ENCODE data around the gene ZSCAN1. TPM values are rescaled to one million over a fixed set of nuclear protein-coding genes. Genes with fewer than 3 reads are reported as not detected.
A peak's percentile ranks its signal among the peaks of the same experiment; 100 is the strongest.

ZSCAN1 gene
- polyA plus RNA-seq, 1 donor = 0.73 TPM

DNA sequence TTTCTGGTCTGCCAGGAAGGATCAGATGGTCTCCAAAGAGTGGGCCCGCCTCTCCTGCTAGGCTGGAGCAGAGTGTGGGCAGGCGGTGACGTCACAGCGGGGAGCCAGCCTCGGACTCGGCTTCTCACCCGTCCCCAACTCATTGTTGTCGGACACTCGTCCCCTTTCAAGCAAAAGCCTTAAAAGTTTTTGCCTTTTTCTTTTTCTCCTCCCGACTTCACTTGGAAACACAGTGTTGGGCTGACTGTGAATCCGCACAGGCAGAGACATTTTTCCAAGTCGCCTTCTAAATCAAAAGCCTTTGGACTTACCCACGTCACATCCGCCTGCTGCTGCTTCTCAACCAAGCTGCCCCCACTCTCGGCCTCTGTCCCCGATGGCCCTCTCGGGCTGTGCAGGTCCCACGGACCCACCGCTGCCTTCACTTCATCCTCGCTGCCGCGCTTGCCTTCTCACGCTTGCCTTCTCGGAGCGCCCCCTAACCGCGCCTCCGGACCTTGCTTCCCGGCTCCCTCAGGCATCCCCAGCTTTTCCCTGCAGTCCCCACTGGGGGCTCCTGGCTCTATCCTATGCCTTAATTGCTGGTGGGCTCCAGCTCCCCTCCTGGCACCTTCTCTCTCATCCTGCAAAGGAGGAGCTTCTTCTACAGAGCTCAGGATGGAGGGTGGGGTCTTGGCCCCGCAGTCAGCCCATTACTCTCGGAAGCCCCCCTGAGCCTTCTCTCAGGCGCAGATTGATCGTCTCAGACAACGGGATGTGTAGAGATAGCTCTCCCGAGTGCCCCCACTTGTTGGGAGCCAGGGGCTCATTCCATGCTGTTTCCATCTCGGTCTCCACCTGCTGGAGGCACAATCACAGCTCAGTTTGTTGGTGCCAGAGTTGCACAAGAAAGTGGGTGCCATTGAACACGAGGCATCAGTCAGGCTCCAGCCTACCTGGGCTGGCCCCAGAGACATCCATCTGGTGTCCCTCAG is 21.4 kb downstream of the ZSCAN1 start:
- peak overlapping the region; percentile 24 for H3K27ac ChIP-seq (ENCODE audit: low read length)
- H3K4me3 ChIP-seq (ENCODE audit: low read length) = peak overlapping the region; percentile 35
- peaks cover 45% of the 10 kb centered on the region for H3K9me3 ChIP-seq (ENCODE audit: control insufficient read depth, low read depth, low read length)

GRCh38 chr19:58056261-58056660 is 22.4 kb downstream of the ZSCAN1 start:
- H3K9me3 ChIP-seq (ENCODE audit: control insufficient read depth, low read depth, low read length) = peaks cover 44% of the 10 kb centered on the region
- no CpG with 5 or more reads among the region's 8 CpGs for WGBS (ENCODE audit: insufficient coverage, low lambda C conversion rate)

More for the DNA sequence above, 21.4 kb downstream of the ZSCAN1 start:
- no peaks in the 10 kb centered on the region for H3K36me3 ChIP-seq (ENCODE audit: control insufficient read depth, insufficient read depth, low read length)
- H3K4me1 ChIP-seq (ENCODE audit: control insufficient read depth, insufficient read depth, low read length) = peaks cover 6% of the 10 kb centered on the region
- DNase-seq = peak; percentile 48 to 63
- WGBS (ENCODE audit: insufficient coverage, low lambda C conversion rate) = 19% methylated on average over 3 of the region's 37 CpGs
- H3K27me3 ChIP-seq (ENCODE audit: control insufficient read depth, insufficient read depth, low read length) = no peaks in the 10 kb centered on the region

DNA sequence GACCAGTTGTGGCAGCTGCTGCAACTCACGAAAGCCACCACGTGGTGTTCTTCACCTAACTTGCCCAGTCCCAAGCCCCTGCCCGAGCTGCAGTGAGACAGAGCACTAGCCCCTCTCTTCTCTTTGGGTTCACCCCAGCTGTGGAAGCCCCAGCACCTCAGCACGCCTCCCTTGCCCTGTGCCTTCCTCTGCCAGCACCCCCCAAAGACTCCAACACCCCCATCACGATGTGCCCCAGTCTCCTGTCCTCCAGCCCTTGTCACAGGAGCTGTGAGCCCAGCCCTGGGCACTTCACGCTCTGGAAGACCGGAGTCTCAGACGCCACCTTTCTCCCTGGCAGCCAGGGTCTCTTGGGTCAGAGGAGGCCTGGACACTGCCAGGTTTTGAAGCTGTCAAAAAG is 23.0 kb downstream of the ZSCAN1 start:
- H3K4me1 ChIP-seq (ENCODE audit: control insufficient read depth, insufficient read depth, low read length) = peaks cover 7% of the 10 kb centered on the region
- peaks cover 43% of the 10 kb centered on the region for H3K9me3 ChIP-seq (ENCODE audit: control insufficient read depth, low read depth, low read length)
- no peaks in the 10 kb centered on the region for H3K27me3 ChIP-seq (ENCODE audit: control insufficient read depth, insufficient read depth, low read length)
- H3K27ac ChIP-seq (ENCODE audit: low read length) = no peak overlapping the region
- WGBS (ENCODE audit: insufficient coverage, low lambda C conversion rate) = no CpG with 5 or more reads among the region's 8 CpGs
- no peak for DNase-seq
- no peaks in the 10 kb centered on the region for H3K36me3 ChIP-seq (ENCODE audit: control insufficient read depth, insufficient read depth, low read length)
- no peak overlapping the region for H3K4me3 ChIP-seq (ENCODE audit: low read length)

More at GRCh38 chr19:58056261-58056660, 22.4 kb downstream of the ZSCAN1 start:
- DNase-seq = no peak
- Histone ChIP-seq H3K4me3 (ENCODE audit: low read length) (no peak overlapping the region), H3K36me3 (ENCODE audit: control insufficient read depth, insufficient read depth, low read length) (no peaks in the 10 kb centered on the region), H3K27ac (ENCODE audit: low read length) (no peak overlapping the region), H3K4me1 (ENCODE audit: control insufficient read depth, insufficient read depth, low read length) (peaks cover 7% of the 10 kb centered on the region), H3K27me3 (ENCODE audit: control insufficient read depth, insufficient read depth, low read length) (no peaks in the 10 kb centered on the region)

GRCh38 chr19:58058467-58058866 is 24.6 kb downstream of the ZSCAN1 start:
- no CpG with 5 or more reads among the region's 13 CpGs for WGBS (ENCODE audit: insufficient coverage, low lambda C conversion rate)
- peaks cover 38% of the 10 kb centered on the region for H3K9me3 ChIP-seq (ENCODE audit: control insufficient read depth, low read depth, low read length)
- peak overlapping the region; percentile 71 for H3K4me3 ChIP-seq (ENCODE audit: low read length)

DNA sequence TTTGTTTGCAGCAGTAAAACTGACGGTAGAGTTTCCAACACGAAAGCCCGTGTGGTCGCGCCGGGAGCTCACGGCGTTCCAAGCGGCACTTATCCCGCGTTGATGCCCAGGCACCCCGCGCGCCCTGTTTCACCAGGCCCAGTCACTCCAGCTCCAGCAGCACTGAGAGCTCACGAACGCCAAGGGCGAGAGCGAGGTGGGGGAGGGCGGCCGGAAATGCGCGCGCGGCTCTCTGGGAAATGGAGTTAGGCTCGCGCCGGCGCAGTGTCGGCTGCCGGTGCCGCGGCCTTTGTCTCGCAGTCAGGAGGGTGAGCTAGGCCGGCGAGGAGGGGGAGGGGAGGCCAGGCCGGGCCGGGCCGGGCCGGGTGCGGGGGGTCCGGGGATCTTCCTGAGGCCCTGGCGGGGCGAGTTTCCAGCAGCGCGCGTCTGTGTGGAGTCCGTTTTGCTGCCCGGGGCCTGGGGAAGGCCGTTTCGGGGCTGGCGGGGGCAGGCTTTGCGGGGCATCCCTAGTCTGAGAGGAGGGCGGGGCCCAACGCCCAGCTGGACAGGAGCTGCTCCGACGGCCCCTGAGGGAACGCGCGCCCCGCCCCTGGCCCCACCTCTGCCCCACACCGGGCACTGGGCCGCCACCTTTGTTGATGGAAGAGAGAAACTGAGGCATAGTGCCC is 25.3 kb downstream of the ZSCAN1 start, which contains the start of gene ZNF135:
Gene ZNF135, plus strand, starts transcription at position 280 of the 668 bp plus-strand sequence. CDS start 721 bp downstream, outside the sequence.
- peak; percentile 91 to 96 for DNase-seq
- Histone ChIP-seq H3K4me3 (ENCODE audit: low read length) (peak within 1 kb of the TSS; percentile 71), H3K4me1 (ENCODE audit: control insufficient read depth, insufficient read depth, low read length) (peaks cover 7% of the 10 kb centered on the region), H3K27ac (ENCODE audit: low read length) (peak within 1 kb of the TSS; percentile 79), H3K9me3 (ENCODE audit: control insufficient read depth, low read depth, low read length) (peaks cover 35% of the 10 kb centered on the region), H3K27me3 (ENCODE audit: control insufficient read depth, insufficient read depth, low read length) (no peaks in the 10 kb centered on the region), H3K36me3 (ENCODE audit: control insufficient read depth, insufficient read depth, low read length) (peaks cover 11% of the 10 kb centered on the region)
- WGBS (ENCODE audit: insufficient coverage, low lambda C conversion rate) = no CpG with 5 or more reads among the region's 62 CpGs

More at GRCh38 chr19:58058467-58058866, 24.6 kb downstream of the ZSCAN1 start:
- peak overlapping the region; percentile 79 for H3K27ac ChIP-seq (ENCODE audit: low read length)
- DNase-seq = no peak
- H3K27me3 ChIP-seq (ENCODE audit: control insufficient read depth, insufficient read depth, low read length) = no peaks in the 10 kb centered on the region
- peaks cover 5% of the 10 kb centered on the region for H3K36me3 ChIP-seq (ENCODE audit: control insufficient read depth, insufficient read depth, low read length)
- peaks cover 7% of the 10 kb centered on the region for H3K4me1 ChIP-seq (ENCODE audit: control insufficient read depth, insufficient read depth, low read length)

GRCh38 chr19:58059671-58060078 is 25.9 kb downstream of the ZSCAN1 start:
- H3K36me3 ChIP-seq (ENCODE audit: control insufficient read depth, insufficient read depth, low read length) = peaks cover 13% of the 10 kb centered on the region
- H3K27me3 ChIP-seq (ENCODE audit: control insufficient read depth, insufficient read depth, low read length) = no peaks in the 10 kb centered on the region
- peak overlapping the region; percentile 76 for H3K27ac ChIP-seq (ENCODE audit: low read length)
- no CpG with 5 or more reads among the region's 28 CpGs for WGBS (ENCODE audit: insufficient coverage, low lambda C conversion rate)
- DNase-seq = no peak
- peaks cover 33% of the 10 kb centered on the region for H3K9me3 ChIP-seq (ENCODE audit: control insufficient read depth, low read depth, low read length)
- peaks cover 7% of the 10 kb centered on the region for H3K4me1 ChIP-seq (ENCODE audit: control insufficient read depth, insufficient read depth, low read length)
- peak overlapping the region; percentile 71 for H3K4me3 ChIP-seq (ENCODE audit: low read length)

DNA sequence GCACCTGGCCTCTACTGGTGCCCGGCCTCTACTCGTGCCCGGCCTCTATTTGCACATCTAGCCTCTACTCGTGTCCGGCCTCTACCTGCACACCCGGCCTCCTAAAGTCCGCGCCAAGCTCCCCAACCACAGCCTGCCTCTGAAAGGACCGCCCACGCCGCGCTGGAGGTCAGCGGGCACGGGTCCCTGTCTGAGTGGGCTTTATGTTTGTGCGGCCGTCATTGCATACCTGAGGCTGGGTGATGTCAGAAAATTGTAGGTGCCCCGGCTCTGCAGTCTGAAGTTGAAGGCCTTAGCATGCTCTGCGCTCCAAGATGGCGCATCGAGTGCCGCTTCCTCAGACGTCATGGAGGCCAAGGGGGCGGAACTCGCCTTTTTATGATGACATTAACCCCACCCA is 26.4 kb downstream of the ZSCAN1 start:
- WGBS (ENCODE audit: insufficient coverage, low lambda C conversion rate) = no CpG with 5 or more reads among the region's 24 CpGs
- H3K4me1 ChIP-seq (ENCODE audit: control insufficient read depth, insufficient read depth, low read length) = peaks cover 7% of the 10 kb centered on the region
- DNase-seq = no peak
- no peak overlapping the region for H3K27ac ChIP-seq (ENCODE audit: low read length)
- no peaks in the 10 kb centered on the region for H3K27me3 ChIP-seq (ENCODE audit: control insufficient read depth, insufficient read depth, low read length)
- H3K9me3 ChIP-seq (ENCODE audit: control insufficient read depth, low read depth, low read length) = peaks cover 35% of the 10 kb centered on the region
- peak overlapping the region; percentile 71 for H3K4me3 ChIP-seq (ENCODE audit: low read length)
- H3K36me3 ChIP-seq (ENCODE audit: control insufficient read depth, insufficient read depth, low read length) = peaks cover 14% of the 10 kb centered on the region

GRCh38 chr19:58063712-58064111 is 29.9 kb downstream of the ZSCAN1 start:
- Histone ChIP-seq H3K36me3 (ENCODE audit: control insufficient read depth, insufficient read depth, low read length) (peaks cover 39% of the 10 kb centered on the region), H3K4me3 (ENCODE audit: low read length) (no peak overlapping the region), H3K27ac (ENCODE audit: low read length) (no peak overlapping the region), H3K27me3 (ENCODE audit: control insufficient read depth, insufficient read depth, low read length) (no peaks in the 10 kb centered on the region), H3K9me3 (ENCODE audit: control insufficient read depth, low read depth, low read length) (peaks cover 58% of the 10 kb centered on the region), H3K4me1 (ENCODE audit: control insufficient read depth, insufficient read depth, low read length) (peaks cover 7% of the 10 kb centered on the region)
- no peak for DNase-seq
- WGBS (ENCODE audit: insufficient coverage, low lambda C conversion rate) = 89% methylated on average over 2 of the region's 3 CpGs

DNA sequence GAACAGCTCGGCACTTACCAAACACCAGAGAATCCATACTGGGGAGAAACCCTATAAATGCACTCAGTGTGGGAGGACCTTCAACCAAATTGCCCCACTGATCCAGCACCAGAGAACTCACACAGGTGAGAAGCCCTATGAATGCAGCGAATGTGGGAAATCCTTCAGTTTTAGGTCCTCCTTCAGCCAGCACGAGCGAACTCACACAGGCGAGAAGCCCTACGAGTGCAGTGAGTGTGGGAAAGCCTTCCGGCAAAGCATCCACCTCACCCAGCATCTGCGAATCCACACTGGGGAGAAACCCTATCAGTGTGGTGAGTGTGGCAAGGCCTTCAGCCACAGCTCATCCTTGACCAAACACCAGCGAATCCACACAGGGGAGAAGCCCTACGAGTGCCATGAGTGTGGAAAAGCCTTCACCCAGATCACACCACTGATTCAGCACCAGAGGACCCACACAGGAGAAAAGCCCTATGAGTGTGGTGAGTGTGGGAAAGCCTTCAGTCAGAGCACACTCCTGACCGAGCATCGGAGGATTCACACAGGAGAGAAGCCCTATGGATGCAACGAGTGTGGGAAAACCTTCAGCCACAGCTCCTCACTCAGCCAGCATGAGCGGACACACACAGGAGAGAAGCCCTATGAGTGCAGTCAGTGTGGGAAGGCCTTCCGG is 33.6 kb downstream of the ZSCAN1 start:
- Histone ChIP-seq H3K36me3 (ENCODE audit: control insufficient read depth, insufficient read depth, low read length) (peaks cover 39% of the 10 kb centered on the region), H3K9me3 (ENCODE audit: control insufficient read depth, low read depth, low read length) (peaks cover 63% of the 10 kb centered on the region), H3K27ac (ENCODE audit: low read length) (no peak overlapping the region), H3K27me3 (ENCODE audit: control insufficient read depth, insufficient read depth, low read length) (no peaks in the 10 kb centered on the region), H3K4me3 (ENCODE audit: low read length) (no peak overlapping the region), H3K4me1 (ENCODE audit: control insufficient read depth, insufficient read depth, low read length) (no peaks in the 10 kb centered on the region)
- no peak for DNase-seq
- 80% methylated on average over 1 of the region's 15 CpGs for WGBS (ENCODE audit: insufficient coverage, low lambda C conversion rate)

- no CpG with 5 or more reads among the region's 10 CpGs for WGBS (ENCODE audit: insufficient coverage, low lambda C conversion rate)
- no peak for DNase-seq
These were observed 46.0 kb downstream of the ZSCAN1 start for GRCh38 chr19:58079792-58080191.

More at GRCh38 chr19:58079792-58080191, 46.0 kb downstream of the ZSCAN1 start:
- Histone ChIP-seq H3K4me3 (ENCODE audit: low read length) (no peak overlapping the region), H3K27ac (ENCODE audit: low read length) (no peak overlapping the region), H3K27me3 (ENCODE audit: control insufficient read depth, insufficient read depth, low read length) (no peaks in the 10 kb centered on the region), H3K9me3 (ENCODE audit: control insufficient read depth, low read depth, low read length) (peaks cover 48% of the 10 kb centered on the region), H3K36me3 (ENCODE audit: control insufficient read depth, insufficient read depth, low read length) (peaks cover 13% of the 10 kb centered on the region), H3K4me1 (ENCODE audit: control insufficient read depth, insufficient read depth, low read length) (no peaks in the 10 kb centered on the region)
